GM21360 (cell line): ENCODE measurements around the gene APOM.
A peak's percentile ranks its signal among the peaks of the same experiment; 100 is the strongest.

ENCODE experiments used
- ATAC-seq: cut with Tn5 transposase; IDR thresholded peaks from one replicate; pipeline ENCODE4 v1.9.1; 2021; ENCODE audit warnings: mild to moderate bottlenecking, moderate library complexity; ENCODE audit not compliant: unreplicated experiment

Gene APOM

DNA sequence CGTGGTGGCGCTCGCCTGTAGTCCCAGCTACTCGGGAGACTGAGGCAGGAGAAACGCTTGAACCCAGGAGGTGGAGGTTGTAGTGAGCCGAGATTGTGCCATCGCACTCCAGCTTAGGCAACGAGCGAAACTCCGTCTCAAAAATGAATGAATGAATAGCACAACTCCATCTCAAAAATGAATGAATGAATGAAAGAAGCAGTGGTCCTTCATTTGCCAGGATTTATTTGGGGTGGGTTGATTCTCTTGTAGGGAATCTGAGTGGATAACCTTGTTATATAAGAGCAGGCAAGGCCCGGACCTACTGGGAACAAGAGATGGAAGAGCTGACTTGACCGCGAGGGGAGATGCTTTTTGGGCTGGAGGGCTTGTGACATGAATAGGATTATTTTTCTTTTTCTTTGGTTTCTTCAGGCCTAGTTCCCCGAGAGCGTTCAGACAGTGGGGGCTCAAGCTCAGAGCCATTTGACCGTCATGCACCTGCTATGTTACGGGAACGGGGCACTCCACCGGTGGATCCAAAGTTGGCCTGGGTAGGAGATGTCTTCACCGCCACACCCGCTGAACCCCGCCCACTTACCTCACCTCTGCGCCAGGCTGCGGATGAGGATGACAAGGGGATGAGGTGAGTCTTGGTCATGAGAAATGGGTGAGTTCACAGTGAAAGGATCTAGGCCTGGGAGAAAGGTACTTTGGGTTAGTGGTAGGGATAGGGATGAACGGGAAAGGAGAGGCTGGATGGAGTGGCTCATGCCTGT is 25.3 kb upstream of the APOM start:
- no peak for ATAC-seq

DNA sequence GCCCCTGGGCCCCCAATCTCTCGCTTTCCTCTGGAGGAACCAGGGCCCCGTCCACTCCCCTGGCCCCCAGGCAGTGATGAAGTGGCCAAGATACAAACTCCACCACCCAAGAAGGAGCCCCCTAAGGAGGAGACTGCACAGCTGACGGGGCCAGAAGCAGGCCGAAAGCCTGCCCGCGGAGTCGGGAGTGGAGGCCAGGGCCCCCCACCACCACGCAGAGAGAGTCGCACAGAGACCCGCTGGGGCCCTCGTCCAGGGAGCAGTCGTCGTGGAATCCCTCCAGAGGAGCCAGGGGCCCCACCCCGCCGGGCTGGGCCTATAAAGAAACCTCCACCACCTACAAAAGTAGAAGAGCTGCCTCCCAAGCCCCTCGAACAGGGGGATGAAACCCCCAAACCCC is 24.5 kb upstream of the APOM start:
- ATAC-seq, result no peak

DNA sequence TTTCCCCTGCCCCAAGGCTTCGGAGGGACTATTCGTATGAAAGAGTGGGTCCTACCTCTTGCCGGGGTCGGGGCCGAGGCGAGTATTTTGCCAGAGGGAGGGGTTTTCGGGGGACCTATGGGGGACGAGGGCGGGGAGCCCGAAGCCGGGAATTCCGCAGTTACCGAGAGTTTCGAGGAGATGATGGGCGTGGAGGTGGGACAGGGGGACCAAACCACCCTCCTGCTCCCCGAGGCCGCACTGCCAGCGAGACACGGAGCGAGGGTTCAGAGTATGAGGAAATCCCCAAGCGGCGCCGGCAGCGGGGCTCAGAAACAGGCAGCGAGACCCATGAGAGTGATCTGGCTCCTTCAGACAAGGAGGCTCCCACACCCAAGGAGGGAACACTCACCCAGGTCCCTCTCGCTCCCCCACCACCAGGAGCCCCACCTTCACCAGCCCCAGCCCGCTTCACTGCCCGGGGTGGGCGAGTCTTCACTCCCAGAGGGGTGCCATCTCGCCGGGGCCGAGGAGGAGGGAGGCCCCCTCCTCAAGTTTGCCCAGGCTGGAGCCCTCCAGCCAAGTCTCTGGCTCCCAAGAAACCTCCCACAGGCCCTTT is 23.9 kb upstream of the APOM start:
- no peak for ATAC-seq

DNA sequence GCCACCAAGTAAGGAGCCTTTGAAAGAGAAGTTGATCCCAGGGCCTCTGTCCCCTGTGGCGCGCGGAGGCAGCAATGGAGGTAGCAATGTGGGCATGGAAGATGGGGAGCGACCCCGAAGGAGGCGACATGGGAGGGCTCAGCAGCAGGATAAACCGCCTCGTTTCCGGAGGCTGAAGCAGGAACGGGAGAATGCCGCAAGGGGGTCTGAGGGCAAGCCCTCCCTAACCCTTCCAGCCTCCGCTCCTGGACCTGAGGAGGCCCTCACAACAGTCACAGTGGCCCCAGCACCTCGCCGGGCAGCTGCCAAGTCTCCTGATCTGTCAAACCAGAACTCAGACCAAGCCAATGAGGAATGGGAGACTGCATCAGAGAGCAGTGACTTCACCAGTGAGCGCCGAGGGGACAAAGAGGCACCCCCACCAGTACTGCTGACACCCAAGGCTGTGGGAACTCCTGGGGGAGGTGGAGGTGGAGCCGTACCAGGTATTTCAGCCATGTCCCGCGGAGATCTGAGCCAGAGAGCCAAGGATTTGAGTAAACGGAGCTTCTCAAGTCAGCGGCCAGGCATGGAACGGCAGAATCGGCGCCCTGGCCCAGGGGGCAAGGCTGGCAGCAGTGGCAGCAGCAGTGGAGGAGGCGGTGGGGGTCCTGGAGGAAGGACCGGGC is 23.3 kb upstream of the APOM start:
- no peak for ATAC-seq

DNA sequence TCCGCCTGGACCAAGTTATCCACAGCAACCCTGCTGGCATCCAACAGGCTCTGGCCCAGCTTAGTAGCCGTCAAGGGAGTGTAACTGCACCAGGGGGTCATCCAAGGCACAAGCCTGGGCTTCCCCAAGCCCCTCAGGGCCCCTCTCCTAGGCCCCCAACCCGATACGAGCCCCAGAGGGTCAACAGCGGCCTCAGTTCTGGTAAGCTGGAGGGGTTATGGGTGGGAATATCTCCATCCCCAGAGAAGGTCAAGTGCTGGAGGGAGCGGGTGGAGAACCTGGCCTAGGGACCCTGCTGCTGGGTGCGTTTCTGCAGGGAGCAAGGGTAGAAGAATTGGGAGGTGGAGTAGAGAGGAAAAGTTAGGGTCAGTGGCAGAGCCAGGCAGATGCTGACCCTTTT is 22.2 kb upstream of the APOM start:
- ATAC-seq, result no peak

DNA sequence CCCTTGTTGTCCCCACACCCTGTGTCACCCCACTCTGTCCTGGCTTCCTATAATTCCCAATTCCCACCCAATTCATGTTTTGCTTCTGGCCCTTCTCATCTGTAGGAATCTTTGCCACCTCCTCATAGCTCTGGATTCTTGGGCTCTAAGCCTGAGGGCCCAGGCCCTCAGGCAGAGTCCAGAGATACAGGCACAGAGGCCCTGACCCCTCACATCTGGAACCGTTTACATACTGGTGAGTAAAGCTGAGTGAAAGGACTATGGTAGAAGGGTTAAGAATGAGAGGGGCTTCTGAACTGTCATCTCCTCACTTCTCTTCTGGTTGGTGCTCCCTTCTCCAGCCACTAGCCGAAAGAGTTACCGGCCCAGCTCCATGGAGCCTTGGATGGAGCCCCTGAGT is 21.6 kb upstream of the APOM start:
- ATAC-seq, result no peak

DNA sequence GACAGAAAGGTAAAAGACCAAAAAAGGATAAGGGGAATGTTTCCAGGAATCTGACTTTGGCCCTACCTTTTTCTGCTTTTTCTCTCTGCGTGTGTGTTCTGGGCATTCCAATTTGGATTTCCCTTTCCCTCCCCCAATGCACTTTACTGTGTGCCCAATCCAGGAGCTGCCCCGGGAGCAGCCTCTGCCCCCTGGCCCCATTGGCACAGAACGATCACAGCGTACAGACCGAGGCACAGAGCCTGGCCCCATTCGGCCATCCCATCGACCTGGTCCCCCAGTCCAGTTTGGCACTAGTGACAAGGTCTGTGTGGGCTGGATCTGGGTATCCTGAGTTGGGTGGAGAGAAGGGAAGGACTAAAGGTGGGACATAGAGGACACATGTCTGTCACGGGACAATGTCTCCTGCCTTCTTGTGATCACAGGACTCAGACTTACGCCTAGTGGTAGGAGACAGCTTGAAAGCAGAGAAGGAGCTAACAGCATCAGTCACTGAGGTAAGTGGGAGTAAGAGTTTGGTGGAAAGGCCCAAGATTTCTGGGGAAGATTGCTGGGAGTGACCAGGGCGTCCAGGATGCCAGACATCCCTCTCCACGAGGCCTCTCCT is 20.6 kb upstream of the APOM start:
- ATAC-seq, result no peak

DNA sequence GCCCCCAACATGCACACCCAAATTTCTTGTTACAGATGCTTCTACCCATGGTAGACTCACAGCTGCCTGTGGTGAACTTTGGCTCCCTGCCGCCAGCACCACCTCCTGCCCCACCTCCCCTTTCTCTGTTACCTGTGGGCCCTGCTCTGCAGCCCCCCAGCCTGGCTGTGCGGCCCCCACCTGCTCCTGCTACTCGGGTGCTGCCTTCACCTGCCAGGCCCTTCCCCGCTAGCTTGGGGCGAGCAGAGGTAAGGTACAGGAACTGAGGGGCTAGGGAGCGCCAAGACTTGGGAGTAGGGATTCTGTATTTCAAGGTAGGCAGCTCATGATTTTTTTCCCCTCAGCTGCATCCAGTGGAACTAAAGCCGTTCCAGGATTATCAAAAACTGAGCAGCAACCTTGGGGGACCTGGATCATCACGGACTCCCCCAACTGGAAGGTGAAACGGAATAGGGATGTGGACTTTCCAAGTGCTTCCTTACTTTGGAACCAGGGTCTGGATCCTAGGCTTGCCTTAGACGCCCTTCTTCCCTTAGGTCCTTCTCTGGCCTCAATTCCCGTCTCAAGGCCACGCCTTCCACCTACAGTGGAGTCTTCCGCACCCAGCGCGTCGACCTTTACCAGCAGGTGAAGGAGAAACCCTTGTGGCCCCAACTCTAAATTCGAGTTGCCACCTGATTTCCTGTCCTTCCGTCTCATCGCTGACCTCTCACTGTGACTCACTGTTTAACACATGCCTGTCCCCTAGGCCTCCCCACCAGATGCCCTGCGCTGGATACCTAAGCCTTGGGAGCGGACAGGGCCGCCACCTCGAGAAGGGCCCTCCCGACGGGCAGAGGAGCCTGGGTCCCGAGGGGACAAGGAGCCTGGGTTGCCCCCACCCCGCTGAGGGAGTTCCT is 18.7 kb upstream of the APOM start:
- no peak for ATAC-seq

DNA sequence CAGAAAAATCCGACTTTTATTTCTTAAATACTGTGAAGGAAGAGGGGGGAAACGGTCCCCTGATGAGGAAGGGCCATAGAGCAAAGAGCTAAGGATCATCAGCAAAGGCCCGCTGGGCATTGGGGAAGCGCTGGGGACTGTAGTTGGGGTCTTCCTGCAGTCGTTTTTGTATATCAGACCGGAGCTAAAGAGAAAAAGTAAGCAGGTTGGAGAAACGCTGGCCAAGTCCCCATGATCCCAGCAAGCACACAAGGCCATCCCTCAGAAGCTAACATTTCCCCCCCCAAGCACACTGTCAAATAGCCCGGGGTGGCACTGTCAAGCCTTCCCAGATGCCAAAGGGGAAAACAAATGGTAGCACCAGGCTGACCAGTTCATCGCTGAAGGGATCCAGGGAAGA is 16.7 kb upstream of the APOM start:
- no peak for ATAC-seq

DNA sequence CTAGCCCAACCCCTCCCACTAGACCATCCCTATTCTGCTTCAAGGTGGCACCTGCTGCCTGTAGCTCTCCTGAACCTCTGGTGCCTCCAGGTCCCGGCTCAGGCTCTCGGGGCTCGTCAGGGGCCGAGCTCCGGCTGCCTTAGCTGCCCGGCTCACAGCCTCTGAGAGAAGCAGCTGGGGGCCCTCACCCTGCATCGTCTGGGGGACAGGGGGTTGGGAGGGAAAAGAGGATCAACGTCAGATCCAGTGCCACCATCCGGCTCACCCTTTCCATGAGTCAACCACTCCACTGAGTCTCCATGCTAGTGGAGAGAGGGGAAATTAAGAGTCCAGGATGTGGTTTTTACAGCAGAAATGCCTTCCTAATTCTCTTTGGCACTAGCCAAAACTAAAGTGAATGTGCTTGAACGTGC is 16.2 kb upstream of the APOM start:
- ATAC-seq, result no peak

DNA sequence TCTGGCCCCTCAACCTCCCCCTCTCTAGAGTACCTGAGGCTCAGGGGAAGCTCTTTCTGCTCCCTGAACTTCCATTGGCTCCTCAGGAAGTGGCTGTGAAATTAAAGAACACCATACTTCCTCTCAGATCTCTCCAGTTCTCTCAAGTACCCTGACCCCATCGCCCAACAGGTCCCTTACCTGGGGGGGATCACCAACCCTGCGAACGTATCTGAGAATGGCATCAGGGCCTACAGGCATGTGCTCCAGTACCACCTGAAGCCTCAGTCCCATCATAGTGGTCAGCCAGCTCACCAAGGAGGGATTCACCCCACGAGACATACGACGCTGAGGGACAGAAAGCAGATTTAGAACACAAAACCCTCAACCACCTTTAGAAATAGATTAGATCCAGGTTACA is 15.1 kb upstream of the APOM start:
- ATAC-seq, result no peak

DNA sequence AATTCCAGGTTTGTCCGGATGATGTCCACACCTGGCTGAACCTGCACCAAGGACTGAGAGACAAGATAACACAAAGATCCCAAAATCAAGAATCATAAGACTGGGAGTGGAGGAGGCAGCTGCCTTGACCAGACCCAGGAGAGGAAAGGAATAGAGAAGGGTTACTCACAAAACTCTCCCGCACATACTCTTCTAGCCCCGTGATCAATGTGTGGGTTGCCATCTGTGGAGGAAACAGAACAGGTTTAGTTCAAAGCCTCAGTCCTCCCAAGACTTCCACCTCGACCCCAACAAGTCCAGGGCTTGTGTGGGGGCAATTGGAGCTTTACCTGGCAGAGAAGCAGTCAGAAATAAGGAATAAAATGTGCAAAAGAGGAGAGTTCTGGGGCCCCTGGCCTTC is 14.3 kb upstream of the APOM start:
- ATAC-seq, result no peak

DNA sequence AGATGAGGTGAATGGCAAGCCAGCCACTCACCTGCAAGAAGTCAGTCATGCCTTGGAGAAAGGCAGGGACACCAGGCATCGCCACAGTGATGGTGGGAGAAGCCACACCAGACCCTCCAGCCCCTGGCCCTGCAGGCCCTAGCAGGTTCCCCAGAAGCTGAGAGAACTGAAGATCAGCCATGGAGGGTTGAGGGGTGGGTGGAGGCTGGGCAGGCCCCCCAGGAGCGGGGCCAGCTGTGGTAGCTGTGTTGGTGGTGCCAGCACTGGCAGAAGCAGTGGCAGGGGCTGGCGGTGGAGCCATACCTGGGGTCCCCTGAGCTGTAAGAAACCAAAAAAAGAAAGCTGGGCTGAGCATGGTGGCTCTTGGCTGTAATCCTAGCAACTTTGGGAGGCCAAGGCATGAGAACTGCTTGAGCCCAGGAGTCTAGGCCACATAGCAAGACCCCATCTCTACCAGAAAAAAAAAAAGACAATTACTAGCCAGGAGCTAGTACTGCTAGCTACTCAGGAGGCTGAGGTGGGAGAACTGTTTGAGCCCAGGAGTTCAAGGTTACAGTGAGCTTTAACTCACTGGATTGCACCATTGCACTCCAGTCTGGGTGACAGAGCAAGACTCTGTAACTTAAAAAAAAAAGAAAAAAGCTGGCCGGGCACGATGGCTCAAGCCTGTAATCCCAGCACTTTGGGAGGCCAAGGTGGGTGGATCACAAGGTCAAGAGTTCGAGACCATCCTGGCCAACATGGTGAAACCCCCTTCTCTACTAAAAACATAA is 12.7 kb upstream of the APOM start:
- no peak for ATAC-seq

DNA sequence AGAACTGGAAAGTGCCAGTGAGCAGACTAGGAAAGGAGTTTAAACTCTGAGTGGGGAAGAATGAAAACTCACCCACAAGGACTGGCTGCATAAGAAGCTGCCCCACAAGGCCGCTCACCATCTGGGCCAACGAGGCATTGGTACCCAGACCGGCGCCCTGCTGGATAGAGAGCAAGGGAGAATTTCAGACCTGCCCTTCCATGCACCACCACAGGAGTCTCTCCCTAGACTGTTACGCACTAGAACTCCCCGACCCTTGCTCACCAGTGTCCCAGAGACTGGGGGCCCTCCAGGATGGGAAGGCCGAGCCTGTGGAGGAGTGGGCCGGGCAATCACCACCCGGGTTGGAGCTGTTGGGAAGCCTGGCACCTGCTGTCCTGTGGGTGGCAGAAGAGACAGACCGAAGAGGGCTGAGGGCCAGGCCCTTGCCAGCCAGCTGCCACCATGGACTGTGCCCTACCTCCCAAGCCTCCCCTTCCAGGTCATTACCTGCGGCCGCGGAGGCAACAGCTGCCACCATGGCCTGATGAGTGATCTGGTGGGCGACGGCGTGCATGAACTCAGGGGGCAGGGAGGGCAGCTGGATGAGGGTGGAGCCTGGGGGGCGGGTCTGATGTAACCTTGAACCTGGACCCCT is 11.8 kb upstream of the APOM start:
- no peak for ATAC-seq

DNA sequence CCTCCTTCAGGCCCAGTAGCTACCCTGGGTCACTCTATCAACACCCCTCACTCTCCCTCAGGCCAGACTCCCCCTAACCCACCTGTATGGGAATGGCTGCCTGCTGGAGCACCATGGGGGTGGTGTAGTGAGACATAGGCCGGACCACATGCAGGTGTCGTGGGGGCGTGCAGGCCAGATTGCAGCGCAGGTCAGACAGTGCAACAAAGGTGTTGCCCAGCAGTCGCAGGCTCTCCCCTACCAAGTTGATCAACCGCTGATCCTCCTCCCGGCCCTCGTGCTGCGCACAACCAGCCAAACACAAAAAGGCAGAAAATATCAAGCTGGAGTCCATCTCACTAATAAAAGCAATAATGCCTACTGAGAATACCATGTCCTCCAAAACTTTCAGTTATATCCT is 10.4 kb upstream of the APOM start:
- no peak for ATAC-seq

DNA sequence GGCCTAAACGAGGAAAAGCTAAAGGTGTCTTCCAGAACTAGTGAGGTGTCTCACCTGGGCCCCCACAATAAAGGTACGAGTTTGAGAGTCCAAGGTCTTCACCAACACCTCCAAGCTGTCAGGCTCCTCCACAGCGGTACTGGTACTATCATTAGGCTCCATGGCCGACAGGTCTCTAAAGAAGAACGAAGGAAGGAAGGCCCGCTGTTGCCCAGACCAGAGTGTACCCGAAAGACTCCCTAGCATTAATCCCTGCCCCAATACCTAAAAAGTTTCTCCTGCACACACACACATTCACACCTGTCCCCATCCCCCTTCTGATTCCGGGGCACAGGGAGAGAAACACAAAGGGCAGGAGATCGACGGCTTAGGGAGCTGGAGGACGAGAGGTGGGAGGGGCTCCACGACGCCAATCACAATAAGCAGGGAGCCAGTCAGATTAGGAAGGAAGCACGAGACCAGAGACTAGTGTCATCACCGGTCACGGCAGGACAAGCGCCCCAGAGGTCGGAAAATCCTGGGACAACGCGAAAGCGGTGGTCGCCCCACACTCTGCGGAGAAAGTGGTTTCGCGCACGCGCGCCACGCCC is 4.0 kb upstream of the APOM start:
- ATAC-seq, result peak; percentile 27

DNA sequence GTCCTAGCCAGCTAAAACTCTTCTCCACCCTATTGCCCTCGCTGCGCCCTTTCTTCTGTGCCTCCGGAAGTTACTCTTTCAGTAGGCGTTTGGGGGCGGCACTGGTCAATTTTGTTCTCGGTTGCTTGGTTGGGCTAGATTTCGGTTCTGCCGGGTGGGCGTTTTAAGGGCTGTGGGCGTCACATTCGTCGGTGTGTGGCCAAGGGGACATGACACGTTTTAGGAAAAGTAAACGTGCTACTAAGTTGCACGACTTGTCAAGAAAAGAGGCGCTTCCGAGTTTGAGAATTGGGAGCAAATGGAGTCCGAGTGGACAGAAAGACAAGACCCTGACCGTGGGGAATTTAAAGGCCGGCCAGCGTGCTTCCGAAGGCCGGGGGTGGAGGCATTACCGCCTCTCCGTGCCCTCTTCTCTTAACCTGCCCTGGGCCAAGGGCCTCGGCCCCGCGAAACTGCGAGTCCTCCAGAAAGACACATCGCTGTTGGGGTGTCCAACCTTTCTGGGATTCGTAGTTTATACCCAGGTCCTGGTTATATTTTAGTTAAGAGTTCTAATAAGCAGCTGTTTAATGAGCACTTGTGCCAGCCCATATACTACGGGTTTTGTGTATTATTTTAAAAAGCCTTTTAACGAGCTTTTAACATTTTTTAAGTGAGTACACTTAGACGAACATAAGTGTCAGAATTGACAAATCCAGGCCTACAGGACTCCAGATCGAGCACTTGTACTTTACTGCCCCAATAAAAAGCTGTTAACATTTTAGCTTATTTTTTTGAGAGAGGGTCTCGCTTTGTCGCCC is 2.6 kb upstream of the APOM start:
- peak; percentile 56 for ATAC-seq

DNA sequence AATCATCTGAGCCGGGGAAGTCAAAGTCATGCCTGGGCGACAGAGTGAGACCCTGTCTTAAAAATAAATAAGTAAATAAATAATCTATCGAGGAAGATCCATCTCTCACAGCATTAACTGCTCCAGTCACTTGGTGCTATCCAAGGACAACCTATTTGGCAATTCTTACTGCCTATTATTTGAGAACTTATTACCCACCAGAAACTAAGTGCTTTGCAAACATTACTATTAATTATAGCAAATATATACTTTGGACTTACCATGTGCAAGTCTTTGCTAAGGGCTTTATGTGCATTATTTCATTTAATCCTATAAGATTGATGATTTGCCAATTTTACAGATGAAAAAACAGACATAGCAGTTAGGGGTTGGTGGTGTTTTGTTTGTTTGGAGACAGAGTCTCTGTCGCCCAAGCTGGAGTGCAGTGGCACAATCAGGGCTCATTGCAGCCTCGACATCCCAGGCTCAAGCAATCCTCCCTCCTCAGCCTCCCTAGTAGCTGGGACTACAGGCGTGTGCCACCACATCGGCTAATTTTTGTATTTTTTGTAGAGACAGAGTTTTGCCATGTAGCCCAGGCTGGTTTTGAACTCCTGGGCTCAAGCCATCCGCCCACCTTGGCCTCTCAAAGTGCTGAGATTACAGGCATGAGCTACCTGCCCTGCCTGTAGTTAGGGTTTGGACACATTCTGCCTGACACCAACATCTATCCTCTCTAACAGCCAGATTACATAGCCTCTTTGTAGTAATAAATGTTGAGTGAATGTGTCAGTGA is 933 bp upstream of the APOM start:
- ATAC-seq, result no peak
